GM23338 (cell line): Measurements from ENCODE around the gene GGT5. TPM values are rescaled to one million over a fixed set of nuclear protein-coding genes. Genes with fewer than 3 reads are reported as not detected.

Experiments used
- ATAC-seq: fragments of 200-7000 bp; cut with Tn5 transposase; 3 replicates; pipeline ENCODE4 v1.9.1; 2020
- DNase-seq: peaks from one replicate; pipeline ENCODE4 v3.0.0-alpha.2; 2015; ENCODE audit warnings: low spot score
- H2AFZ ChIP-seq: fragments of 200-600 bp; sonication (generic); 2 replicates; pipeline ENCODE4 v1.8.0; 2016; ENCODE audit warnings: antibody characterized with exemption, mild to moderate bottlenecking, moderate library complexity
- H3F3A ChIP-seq: fragments of 200-600 bp; sonication (generic); replicated peaks from 2 replicates; pipeline ENCODE4 v1.8.0; 2017; ENCODE audit warnings: antibody characterized with exemption, mixed run types, low read depth
- H3K27ac ChIP-seq: fragments of 200-600 bp; sonication (generic); 2 replicates; pipeline ENCODE4 v1.6.1; 2016; ENCODE audit warnings: low read depth
- H3K27me3 ChIP-seq: fragments of 200-600 bp; sonication (generic); 2 replicates; pipeline ENCODE4 v1.8.0; 2016; ENCODE audit warnings: mild to moderate bottlenecking, mixed run types, moderate library complexity; ENCODE audit not compliant: insufficient read depth
- H3K36me3 ChIP-seq: fragments of 200-600 bp; sonication (generic); 2 replicates; pipeline ENCODE4 v1.8.0; 2016; ENCODE audit warnings: mild to moderate bottlenecking; ENCODE audit not compliant: insufficient read depth
- H3K4me1 ChIP-seq: fragments of 200-600 bp; sonication (generic); 2 replicates; pipeline ENCODE4 v1.8.0; 2016; ENCODE audit warnings: mild to moderate bottlenecking, moderate library complexity; ENCODE audit not compliant: insufficient read depth
- H3K4me2 ChIP-seq: fragments of 200-600 bp; sonication (generic); 2 replicates; pipeline ENCODE4 v1.7.1; 2017; ENCODE audit warnings: mixed run types
- H3K4me3 ChIP-seq: fragments of 200-600 bp; sonication (generic); 2 replicates; pipeline ENCODE4 v1.6.1; 2016; ENCODE audit warnings: mixed run types
- H3K79me2 ChIP-seq: fragments of 200-600 bp; sonication (generic); replicated peaks from 2 replicates; pipeline ENCODE4 v1.8.0; 2017; ENCODE audit warnings: mild to moderate bottlenecking; ENCODE audit not compliant: insufficient read depth
- H3K9me2 ChIP-seq: fragments of 200-600 bp; sonication (generic); 2 replicates; pipeline ENCODE4 v1.8.0; 2017; ENCODE audit not compliant: insufficient read depth
- H4K20me1 ChIP-seq: fragments of 200-600 bp; sonication (generic); replicated peaks from 2 replicates; pipeline ENCODE4 v1.8.0; 2017; ENCODE audit warnings: mild to moderate bottlenecking; ENCODE audit not compliant: insufficient read depth
- H3K27ac Mint-ChIP-seq: 2 replicates; pipeline ENCODE4 v1.8.0; 2020; ENCODE audit warnings: inconsistent platforms, mild to moderate bottlenecking, moderate library complexity, mixed read lengths
- H3K27me3 Mint-ChIP-seq: 3 replicates; pipeline ENCODE4 v1.8.0; 2022; ENCODE audit warnings: low read depth, mild to moderate bottlenecking, moderate library complexity, mixed read lengths, inconsistent platforms; ENCODE audit not compliant: insufficient read depth, poor library complexity
- H3K36me3 Mint-ChIP-seq: 3 replicates; pipeline ENCODE4 v1.8.0; 2021; ENCODE audit warnings: low read depth, mild to moderate bottlenecking, inconsistent platforms, moderate library complexity, mixed read lengths
- H3K4me1 Mint-ChIP-seq: 3 replicates; pipeline ENCODE4 v1.8.0; 2020; ENCODE audit warnings: mild to moderate bottlenecking, inconsistent platforms, mixed read lengths
- H3K4me3 Mint-ChIP-seq: 3 replicates; pipeline ENCODE4 v1.8.0; 2021; ENCODE audit warnings: moderate library complexity, mild to moderate bottlenecking, inconsistent platforms, mixed read lengths
- H3K9me3 Mint-ChIP-seq: 3 replicates; pipeline ENCODE4 v1.8.0; 2020; ENCODE audit warnings: moderate library complexity, mild to moderate bottlenecking, inconsistent platforms, mixed read lengths
- CREB1 ChIP-seq: fragments of 250-450 bp; sonication (Bioruptor Pico); IDR thresholded peaks from 2 replicates; pipeline ENCODE4 v1.5.0; 2020; ENCODE audit warnings: low read depth, mild to moderate bottlenecking, moderate library complexity
- EZH2 ChIP-seq: fragments of 200-600 bp; sonication (generic); IDR thresholded peaks from one replicate; pipeline ENCODE4 v1.8.0; 2017; ENCODE audit warnings: antibody characterized with exemption, mild to moderate bottlenecking, low read depth; ENCODE audit not compliant: unreplicated experiment
- EZH2phosphoT487 ChIP-seq: fragments of 200-600 bp; sonication (generic); IDR thresholded peaks from one replicate; pipeline ENCODE4 v1.8.1; 2018; ENCODE audit warnings: antibody characterized with exemption; ENCODE audit not compliant: unreplicated experiment
- JUNB ChIP-seq: IDR thresholded peaks from one replicate; pipeline ENCODE4 v1.6.1; 2016; ENCODE audit warnings: antibody characterized with exemption; ENCODE audit not compliant: unreplicated experiment
- NANOG ChIP-seq: IDR thresholded peaks from 2 replicates; pipeline ENCODE4 v1.6.1; 2016; ENCODE audit warnings: antibody characterized with exemption, borderline replicate concordance
- POLR2AphosphoS5 ChIP-seq: IDR thresholded peaks from 2 replicates; pipeline ENCODE4 v1.6.1; 2016; ENCODE audit warnings: antibody characterized with exemption, low read depth
- STAT1 ChIP-seq: IDR thresholded peaks from one replicate; pipeline ENCODE4 v1.6.1; 2016; ENCODE audit warnings: antibody characterized with exemption; ENCODE audit not compliant: unreplicated experiment
- ZNF114 ChIP-seq: fragments of 250-450 bp; sonication (Bioruptor Pico); IDR thresholded peaks from 2 replicates; pipeline ENCODE4 v1.5.0; 2020; ENCODE audit warnings: mild to moderate bottlenecking, moderate library complexity
- ZNF331 ChIP-seq: fragments of 250-450 bp; sonication (Bioruptor Pico); IDR thresholded peaks from 2 replicates; pipeline ENCODE4 v1.5.0; 2020; ENCODE audit warnings: low read depth, mild to moderate bottlenecking, moderate library complexity
- polyA plus RNA-seq: library from polyadenylated mRNA; unstranded; fragments of >200 nt; fragmentation: Nextera tagmentation; extraction: Ambion mirVana; gene quantifications from 2 replicates; pipeline ENCODE4 v1.2.1, GENCODE V29; 2016
- total RNA-seq: library from RNA; depleted of rRNA; stranded (reverse); fragments of >200 nt; shearing (Covaris generic); gene quantifications from 2 replicates; pipeline ENCODE4 v1.2.3, GENCODE V29; 2014
- TF ChIP-seq, protein P1 (sequence below), 2 experiments: fragments of 200-600 bp in 1 of 2; sonication (generic) in 1 of 2; conservative IDR thresholded peaks; 2 replicates each; pipeline versions ENCODE4 v1.5.1 to v1.6.1; 2016 to 2017; ENCODE audit warnings: antibody characterized with exemption in 2 of 2, low read depth in 2 of 2, mild to moderate bottlenecking in 2 of 2, moderate library complexity in 1 of 2
- TF ChIP-seq, protein P2 (sequence below): IDR thresholded peaks from 2 replicates; pipeline ENCODE4 v1.6.1; 2016; ENCODE audit warnings: antibody characterized with exemption
- TF ChIP-seq, protein P3 (sequence below): fragments of 250-450 bp; sonication (Bioruptor Pico); IDR thresholded peaks from 2 replicates; pipeline ENCODE4 v1.5.0; 2020; ENCODE audit warnings: mild to moderate bottlenecking, moderate library complexity
- TF ChIP-seq, protein P4 (sequence below): IDR thresholded peaks from one replicate; pipeline ENCODE4 v1.6.1; 2018; ENCODE audit warnings: antibody characterized with exemption; ENCODE audit not compliant: unreplicated experiment

GGT5 gene
- total and polyA plus RNA-seq, 2 experiments from 2014 or later, result not detected

DNA sequence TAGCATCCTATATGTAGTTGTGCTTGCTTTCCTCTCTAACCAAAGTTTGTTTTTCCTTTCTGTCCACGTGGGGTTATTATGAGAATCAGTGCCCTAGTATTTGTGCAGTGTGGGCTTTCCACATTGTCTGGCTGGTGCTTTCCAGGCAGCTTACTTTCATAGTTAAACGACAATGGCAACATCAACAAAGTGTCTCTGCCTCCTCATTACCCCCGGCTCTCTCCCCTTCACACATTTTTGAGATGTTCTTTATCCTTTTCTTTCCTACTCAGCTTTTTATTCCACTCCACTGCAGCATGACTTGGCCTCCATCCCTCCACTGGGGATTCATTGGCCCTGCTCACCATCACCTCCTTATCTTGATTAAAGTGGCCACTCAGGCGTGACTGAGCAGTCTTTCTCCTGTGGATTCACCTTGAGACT is 44.9 kb upstream of the GGT5 start:
- H3K4me3 ChIP-seq, result no peak overlapping the region
- TF ChIP-seq, protein P1, sequence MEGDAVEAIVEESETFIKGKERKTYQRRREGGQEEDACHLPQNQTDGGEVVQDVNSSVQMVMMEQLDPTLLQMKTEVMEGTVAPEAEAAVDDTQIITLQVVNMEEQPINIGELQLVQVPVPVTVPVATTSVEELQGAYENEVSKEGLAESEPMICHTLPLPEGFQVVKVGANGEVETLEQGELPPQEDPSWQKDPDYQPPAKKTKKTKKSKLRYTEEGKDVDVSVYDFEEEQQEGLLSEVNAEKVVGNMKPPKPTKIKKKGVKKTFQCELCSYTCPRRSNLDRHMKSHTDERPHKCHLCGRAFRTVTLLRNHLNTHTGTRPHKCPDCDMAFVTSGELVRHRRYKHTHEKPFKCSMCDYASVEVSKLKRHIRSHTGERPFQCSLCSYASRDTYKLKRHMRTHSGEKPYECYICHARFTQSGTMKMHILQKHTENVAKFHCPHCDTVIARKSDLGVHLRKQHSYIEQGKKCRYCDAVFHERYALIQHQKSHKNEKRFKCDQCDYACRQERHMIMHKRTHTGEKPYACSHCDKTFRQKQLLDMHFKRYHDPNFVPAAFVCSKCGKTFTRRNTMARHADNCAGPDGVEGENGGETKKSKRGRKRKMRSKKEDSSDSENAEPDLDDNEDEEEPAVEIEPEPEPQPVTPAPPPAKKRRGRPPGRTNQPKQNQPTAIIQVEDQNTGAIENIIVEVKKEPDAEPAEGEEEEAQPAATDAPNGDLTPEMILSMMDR (conservative IDR thresholded peaks at IDR 0.05; ENCODE audit: low read depth in 2 of 2), result no peak
- no peak for TF ChIP-seq EZH2phosphoT487
- no peak for TF ChIP-seq ZNF331 (CRISPR knock-in tag)
- TF ChIP-seq, protein P2, sequence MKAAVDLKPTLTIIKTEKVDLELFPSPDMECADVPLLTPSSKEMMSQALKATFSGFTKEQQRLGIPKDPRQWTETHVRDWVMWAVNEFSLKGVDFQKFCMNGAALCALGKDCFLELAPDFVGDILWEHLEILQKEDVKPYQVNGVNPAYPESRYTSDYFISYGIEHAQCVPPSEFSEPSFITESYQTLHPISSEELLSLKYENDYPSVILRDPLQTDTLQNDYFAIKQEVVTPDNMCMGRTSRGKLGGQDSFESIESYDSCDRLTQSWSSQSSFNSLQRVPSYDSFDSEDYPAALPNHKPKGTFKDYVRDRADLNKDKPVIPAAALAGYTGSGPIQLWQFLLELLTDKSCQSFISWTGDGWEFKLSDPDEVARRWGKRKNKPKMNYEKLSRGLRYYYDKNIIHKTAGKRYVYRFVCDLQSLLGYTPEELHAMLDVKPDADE, result no peak
- TF ChIP-seq STAT1, result no peak
- no peak for TF ChIP-seq POLR2AphosphoS5
- no peak for TF ChIP-seq JUNB
- no peak for TF ChIP-seq ZNF114 (CRISPR knock-in tag)
- TF ChIP-seq, protein P3, sequence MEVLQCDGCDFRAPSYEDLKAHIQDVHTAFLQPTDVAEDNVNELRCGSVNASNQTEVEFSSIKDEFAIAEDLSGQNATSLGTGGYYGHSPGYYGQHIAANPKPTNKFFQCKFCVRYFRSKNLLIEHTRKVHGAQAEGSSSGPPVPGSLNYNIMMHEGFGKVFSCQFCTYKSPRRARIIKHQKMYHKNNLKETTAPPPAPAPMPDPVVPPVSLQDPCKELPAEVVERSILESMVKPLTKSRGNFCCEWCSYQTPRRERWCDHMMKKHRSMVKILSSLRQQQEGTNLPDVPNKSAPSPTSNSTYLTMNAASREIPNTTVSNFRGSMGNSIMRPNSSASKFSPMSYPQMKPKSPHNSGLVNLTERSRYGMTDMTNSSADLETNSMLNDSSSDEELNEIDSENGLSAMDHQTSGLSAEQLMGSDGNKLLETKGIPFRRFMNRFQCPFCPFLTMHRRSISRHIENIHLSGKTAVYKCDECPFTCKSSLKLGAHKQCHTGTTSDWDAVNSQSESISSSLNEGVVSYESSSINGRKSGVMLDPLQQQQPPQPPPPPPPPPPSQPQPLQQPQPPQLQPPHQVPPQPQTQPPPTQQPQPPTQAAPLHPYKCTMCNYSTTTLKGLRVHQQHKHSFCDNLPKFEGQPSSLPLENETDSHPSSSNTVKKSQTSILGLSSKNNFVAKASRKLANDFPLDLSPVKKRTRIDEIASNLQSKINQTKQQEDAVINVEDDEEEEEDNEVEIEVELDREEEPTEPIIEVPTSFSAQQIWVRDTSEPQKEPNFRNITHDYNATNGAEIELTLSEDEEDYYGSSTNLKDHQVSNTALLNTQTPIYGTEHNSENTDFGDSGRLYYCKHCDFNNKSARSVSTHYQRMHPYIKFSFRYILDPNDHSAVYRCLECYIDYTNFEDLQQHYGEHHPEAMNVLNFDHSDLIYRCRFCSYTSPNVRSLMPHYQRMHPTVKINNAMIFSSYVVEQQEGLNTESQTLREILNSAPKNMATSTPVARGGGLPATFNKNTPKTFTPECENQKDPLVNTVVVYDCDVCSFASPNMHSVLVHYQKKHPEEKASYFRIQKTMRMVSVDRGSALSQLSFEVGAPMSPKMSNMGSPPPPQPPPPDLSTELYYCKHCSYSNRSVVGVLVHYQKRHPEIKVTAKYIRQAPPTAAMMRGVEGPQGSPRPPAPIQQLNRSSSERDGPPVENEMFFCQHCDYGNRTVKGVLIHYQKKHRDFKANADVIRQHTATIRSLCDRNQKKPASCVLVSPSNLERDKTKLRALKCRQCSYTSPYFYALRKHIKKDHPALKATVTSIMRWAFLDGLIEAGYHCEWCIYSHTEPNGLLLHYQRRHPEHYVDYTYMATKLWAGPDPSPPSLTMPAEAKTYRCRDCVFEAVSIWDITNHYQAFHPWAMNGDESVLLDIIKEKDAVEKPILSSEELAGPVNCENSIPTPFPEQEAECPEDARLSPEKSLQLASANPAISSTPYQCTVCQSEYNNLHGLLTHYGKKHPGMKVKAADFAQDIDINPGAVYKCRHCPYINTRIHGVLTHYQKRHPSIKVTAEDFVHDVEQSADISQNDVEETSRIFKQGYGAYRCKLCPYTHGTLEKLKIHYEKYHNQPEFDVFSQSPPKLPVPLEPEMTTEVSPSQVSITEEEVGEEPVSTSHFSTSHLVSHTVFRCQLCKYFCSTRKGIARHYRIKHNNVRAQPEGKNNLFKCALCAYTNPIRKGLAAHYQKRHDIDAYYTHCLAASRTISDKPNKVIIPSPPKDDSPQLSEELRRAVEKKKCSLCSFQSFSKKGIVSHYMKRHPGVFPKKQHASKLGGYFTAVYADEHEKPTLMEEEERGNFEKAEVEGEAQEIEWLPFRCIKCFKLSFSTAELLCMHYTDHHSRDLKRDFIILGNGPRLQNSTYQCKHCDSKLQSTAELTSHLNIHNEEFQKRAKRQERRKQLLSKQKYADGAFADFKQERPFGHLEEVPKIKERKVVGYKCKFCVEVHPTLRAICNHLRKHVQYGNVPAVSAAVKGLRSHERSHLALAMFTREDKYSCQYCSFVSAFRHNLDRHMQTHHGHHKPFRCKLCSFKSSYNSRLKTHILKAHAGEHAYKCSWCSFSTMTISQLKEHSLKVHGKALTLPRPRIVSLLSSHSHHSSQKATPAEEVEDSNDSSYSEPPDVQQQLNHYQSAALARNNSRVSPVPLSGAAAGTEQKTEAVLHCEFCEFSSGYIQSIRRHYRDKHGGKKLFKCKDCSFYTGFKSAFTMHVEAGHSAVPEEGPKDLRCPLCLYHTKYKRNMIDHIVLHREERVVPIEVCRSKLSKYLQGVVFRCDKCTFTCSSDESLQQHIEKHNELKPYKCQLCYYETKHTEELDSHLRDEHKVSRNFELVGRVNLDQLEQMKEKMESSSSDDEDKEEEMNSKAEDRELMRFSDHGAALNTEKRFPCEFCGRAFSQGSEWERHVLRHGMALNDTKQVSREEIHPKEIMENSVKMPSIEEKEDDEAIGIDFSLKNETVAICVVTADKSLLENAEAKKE (CRISPR knock-in tag), result no peak
- TF ChIP-seq CREB1 (CRISPR knock-in tag), result no peak
- TF ChIP-seq, protein P4, sequence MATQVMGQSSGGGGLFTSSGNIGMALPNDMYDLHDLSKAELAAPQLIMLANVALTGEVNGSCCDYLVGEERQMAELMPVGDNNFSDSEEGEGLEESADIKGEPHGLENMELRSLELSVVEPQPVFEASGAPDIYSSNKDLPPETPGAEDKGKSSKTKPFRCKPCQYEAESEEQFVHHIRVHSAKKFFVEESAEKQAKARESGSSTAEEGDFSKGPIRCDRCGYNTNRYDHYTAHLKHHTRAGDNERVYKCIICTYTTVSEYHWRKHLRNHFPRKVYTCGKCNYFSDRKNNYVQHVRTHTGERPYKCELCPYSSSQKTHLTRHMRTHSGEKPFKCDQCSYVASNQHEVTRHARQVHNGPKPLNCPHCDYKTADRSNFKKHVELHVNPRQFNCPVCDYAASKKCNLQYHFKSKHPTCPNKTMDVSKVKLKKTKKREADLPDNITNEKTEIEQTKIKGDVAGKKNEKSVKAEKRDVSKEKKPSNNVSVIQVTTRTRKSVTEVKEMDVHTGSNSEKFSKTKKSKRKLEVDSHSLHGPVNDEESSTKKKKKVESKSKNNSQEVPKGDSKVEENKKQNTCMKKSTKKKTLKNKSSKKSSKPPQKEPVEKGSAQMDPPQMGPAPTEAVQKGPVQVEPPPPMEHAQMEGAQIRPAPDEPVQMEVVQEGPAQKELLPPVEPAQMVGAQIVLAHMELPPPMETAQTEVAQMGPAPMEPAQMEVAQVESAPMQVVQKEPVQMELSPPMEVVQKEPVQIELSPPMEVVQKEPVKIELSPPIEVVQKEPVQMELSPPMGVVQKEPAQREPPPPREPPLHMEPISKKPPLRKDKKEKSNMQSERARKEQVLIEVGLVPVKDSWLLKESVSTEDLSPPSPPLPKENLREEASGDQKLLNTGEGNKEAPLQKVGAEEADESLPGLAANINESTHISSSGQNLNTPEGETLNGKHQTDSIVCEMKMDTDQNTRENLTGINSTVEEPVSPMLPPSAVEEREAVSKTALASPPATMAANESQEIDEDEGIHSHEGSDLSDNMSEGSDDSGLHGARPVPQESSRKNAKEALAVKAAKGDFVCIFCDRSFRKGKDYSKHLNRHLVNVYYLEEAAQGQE, result no peak
- TF ChIP-seq NANOG, result no peak
- no peak for TF ChIP-seq EZH2
- no peaks in the 10 kb centered on the region for H3K27me3 ChIP-seq
- peaks cover 88% of the 10 kb centered on the region for H3K79me2 ChIP-seq
- no peak overlapping the region for H2AFZ ChIP-seq
- peak overlapping the region; percentile 20 for H3K27ac Mint-ChIP-seq
- H3K27me3 Mint-ChIP-seq, result peaks cover 1% of the 10 kb centered on the region
- H4K20me1 ChIP-seq, result peaks cover 39% of the 10 kb centered on the region
- peaks cover 18% of the 10 kb centered on the region for H3K4me1 ChIP-seq
- no peaks in the 10 kb centered on the region for H3K9me2 ChIP-seq
- no peaks in the 10 kb centered on the region for H3K9me3 Mint-ChIP-seq
- H3K36me3 ChIP-seq, result no peaks in the 10 kb centered on the region
- H3K4me2 ChIP-seq, result no peak overlapping the region
- H3F3A ChIP-seq, result no peaks in the 10 kb centered on the region
- peaks cover 33% of the 10 kb centered on the region for H3K4me1 Mint-ChIP-seq
- no peaks in the 10 kb centered on the region for H3K36me3 Mint-ChIP-seq
- no peak overlapping the region; the same call in 1 of the 2 replicates for H3K27ac ChIP-seq
- no peak overlapping the region for H3K4me3 Mint-ChIP-seq
- ATAC-seq (no peak), DNase-seq (no peak)
